Astrocyte (in vitro differentiated cells and primary cell): ENCODE measurements around the gene STK33. TPM values are rescaled to one million over a fixed set of nuclear protein-coding genes. Genes with fewer than 3 reads are reported as not detected.

ENCODE experiments used
- DNase-seq: peaks from one replicate; pipeline ENCODE4 v3.0.0-alpha.2; 2010; ENCODE audit warnings: low read depth
- FAIRE-seq: peaks from 2 replicates; lab custom pipeline; 2011; peaks lifted over from hg19 to GRCh38; lab: Jason Lieb, UNC
- H2AFZ ChIP-seq: 2 replicates; pipeline ENCODE4 v1.6.0; 2012; ENCODE audit warnings: low read depth, low read length, inconsistent platforms
- H3K27ac ChIP-seq: 2 replicates; pipeline ENCODE4 v1.5.1; 2011; ENCODE audit warnings: low read depth, low read length, inconsistent platforms
- H3K27me3 ChIP-seq: 2 replicates; pipeline ENCODE4 v1.6.0; 2011; ENCODE audit warnings: low read length, inconsistent platforms; ENCODE audit not compliant: insufficient read depth
- H3K36me3 ChIP-seq: 2 replicates; pipeline ENCODE4 v1.5.1; 2011; ENCODE audit warnings: low read length, inconsistent platforms; ENCODE audit not compliant: insufficient read depth
- H3K4me1 ChIP-seq: 2 replicates; pipeline ENCODE4 v1.5.1; 2011; ENCODE audit warnings: low read length, inconsistent platforms; ENCODE audit not compliant: insufficient read depth
- H3K4me2 ChIP-seq: 2 replicates; pipeline ENCODE4 v1.6.0; 2012; ENCODE audit warnings: low read length, inconsistent platforms
- H3K4me3 ChIP-seq: 2 replicates; pipeline ENCODE4 v1.5.1; 2011; ENCODE audit warnings: low read depth, mild to moderate bottlenecking, low read length, inconsistent platforms; ENCODE audit not compliant: insufficient read depth
- H3K79me2 ChIP-seq: 2 replicates; pipeline ENCODE4 v1.6.0; 2012; ENCODE audit warnings: mild to moderate bottlenecking, low read length, inconsistent platforms; ENCODE audit not compliant: insufficient read depth
- H3K9ac ChIP-seq: 2 replicates; pipeline ENCODE4 v1.6.0; 2012; ENCODE audit warnings: mild to moderate bottlenecking, low read length, inconsistent platforms
- H3K9me3 ChIP-seq: 2 replicates; pipeline ENCODE4 v1.5.1; 2012; ENCODE audit warnings: low read depth, mild to moderate bottlenecking, low read length, inconsistent platforms; ENCODE audit not compliant: insufficient read depth
- H4K20me1 ChIP-seq: 2 replicates; pipeline ENCODE4 v1.6.0; 2012; ENCODE audit warnings: low read length, inconsistent platforms; ENCODE audit not compliant: insufficient read depth
- H3K27ac Mint-ChIP-seq: one replicate; pipeline ENCODE4 v1.8.0; 2021; ENCODE audit warnings: mild to moderate bottlenecking, mixed read lengths; ENCODE audit not compliant: unreplicated experiment
- H3K27me3 Mint-ChIP-seq: one replicate; pipeline ENCODE4 v1.8.0; 2021; ENCODE audit warnings: low read depth, mixed read lengths; ENCODE audit not compliant: unreplicated experiment
- H3K36me3 Mint-ChIP-seq: one replicate; pipeline ENCODE4 v1.8.0; 2021; ENCODE audit warnings: low read depth, mixed read lengths; ENCODE audit not compliant: unreplicated experiment
- H3K4me1 Mint-ChIP-seq: one replicate; pipeline ENCODE4 v1.8.0; 2021; ENCODE audit warnings: low read depth, mixed read lengths; ENCODE audit not compliant: unreplicated experiment
- H3K4me3 Mint-ChIP-seq: one replicate; pipeline ENCODE4 v1.8.0; 2021; ENCODE audit warnings: mild to moderate bottlenecking, moderate library complexity, mixed read lengths; ENCODE audit not compliant: unreplicated experiment
- H3K9me3 Mint-ChIP-seq: one replicate; pipeline ENCODE4 v1.8.0; 2021; ENCODE audit warnings: mild to moderate bottlenecking, mixed read lengths; ENCODE audit not compliant: unreplicated experiment
- EZH2 ChIP-seq: IDR thresholded peaks from 2 replicates; pipeline ENCODE4 v1.6.1; 2012; ENCODE audit warnings: mild to moderate bottlenecking, low read length, inconsistent platforms; ENCODE audit not compliant: insufficient read depth
- total RNA-seq: library from RNA; stranded (reverse); gene quantifications from 2 replicates; pipeline ENCODE4 v1.2.1, GENCODE V29; 2021
- TF ChIP-seq, protein P1 (sequence below): IDR thresholded peaks from 2 replicates; pipeline ENCODE4 v1.5.1; 2011; ENCODE audit warnings: low read depth, mild to moderate bottlenecking, inconsistent platforms, low read length, moderate library complexity; ENCODE audit not compliant: insufficient read depth

STK33 gene
- total RNA-seq, 1 donor from 2014 or later, result 7.5 TPM

DNA sequence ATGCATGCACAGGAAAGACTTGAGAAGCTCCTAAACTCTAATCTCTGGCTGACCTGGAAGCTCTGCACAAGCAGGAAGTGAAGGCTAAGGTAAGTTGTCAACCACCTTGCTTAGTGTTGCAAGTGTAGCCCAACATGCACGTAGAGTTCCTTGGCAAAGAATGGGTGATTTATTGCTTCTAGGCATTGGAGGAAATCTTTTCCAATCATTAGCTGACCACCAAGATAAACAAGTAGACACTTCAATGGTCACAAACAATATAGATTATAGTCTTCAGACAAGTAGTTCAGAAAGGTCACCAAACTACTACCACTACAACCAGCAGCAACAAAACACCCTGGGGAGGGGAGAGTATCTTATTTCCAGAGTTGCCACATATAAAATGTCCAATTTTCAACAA is 105.6 kb downstream of the STK33 start:
- H3K27me3 ChIP-seq, result no peaks in the 10 kb centered on the region
- DNase-seq, result no peak
- H3K4me3 ChIP-seq, result no peak overlapping the region
- no peaks in the 10 kb centered on the region for H3K27me3 Mint-ChIP-seq
- H3K36me3 ChIP-seq, result no peaks in the 10 kb centered on the region
- peaks cover 3% of the 10 kb centered on the region for H3K9me3 Mint-ChIP-seq
- H3K9me3 ChIP-seq, result no peaks in the 10 kb centered on the region
- FAIRE-seq, result no peak
- no peaks in the 10 kb centered on the region for H3K4me1 ChIP-seq
- H3K4me1 Mint-ChIP-seq, result no peaks in the 10 kb centered on the region
- H3K4me2 ChIP-seq, result no peak overlapping the region
- no peaks in the 10 kb centered on the region for H3K79me2 ChIP-seq
- no peak overlapping the region for H3K27ac ChIP-seq
- no peaks in the 10 kb centered on the region for H4K20me1 ChIP-seq
- no peak overlapping the region for H3K27ac Mint-ChIP-seq
- no peak overlapping the region for H3K4me3 Mint-ChIP-seq
- H2AFZ ChIP-seq, result no peak overlapping the region
- no peak overlapping the region for H3K9ac ChIP-seq
- H3K36me3 Mint-ChIP-seq, result no peaks in the 10 kb centered on the region
- TF ChIP-seq, protein P1, sequence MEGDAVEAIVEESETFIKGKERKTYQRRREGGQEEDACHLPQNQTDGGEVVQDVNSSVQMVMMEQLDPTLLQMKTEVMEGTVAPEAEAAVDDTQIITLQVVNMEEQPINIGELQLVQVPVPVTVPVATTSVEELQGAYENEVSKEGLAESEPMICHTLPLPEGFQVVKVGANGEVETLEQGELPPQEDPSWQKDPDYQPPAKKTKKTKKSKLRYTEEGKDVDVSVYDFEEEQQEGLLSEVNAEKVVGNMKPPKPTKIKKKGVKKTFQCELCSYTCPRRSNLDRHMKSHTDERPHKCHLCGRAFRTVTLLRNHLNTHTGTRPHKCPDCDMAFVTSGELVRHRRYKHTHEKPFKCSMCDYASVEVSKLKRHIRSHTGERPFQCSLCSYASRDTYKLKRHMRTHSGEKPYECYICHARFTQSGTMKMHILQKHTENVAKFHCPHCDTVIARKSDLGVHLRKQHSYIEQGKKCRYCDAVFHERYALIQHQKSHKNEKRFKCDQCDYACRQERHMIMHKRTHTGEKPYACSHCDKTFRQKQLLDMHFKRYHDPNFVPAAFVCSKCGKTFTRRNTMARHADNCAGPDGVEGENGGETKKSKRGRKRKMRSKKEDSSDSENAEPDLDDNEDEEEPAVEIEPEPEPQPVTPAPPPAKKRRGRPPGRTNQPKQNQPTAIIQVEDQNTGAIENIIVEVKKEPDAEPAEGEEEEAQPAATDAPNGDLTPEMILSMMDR, result no peak
- no peak for TF ChIP-seq EZH2

DNA sequence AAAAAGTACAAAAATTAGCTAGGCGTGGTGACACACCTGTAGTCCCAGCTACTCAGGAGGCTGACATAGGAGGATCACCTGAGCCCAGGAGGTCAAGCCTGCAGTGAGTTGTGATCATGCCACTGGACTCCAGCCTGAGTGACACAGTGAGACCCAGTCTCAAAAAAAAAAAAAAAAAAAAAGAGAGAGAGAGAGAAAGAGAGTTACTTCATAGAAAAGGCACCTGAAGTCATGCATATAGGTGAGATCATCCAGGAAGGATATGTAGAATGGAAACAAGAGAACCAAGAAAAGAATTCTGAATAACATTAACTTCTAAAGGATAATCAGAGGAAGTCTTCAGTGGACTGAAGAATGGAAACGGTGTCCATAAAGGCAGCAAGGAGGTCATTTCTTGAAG is 106.8 kb downstream of the STK33 start:
- Histone ChIP-seq H3K9me3 (no peaks in the 10 kb centered on the region), H3K36me3 (no peaks in the 10 kb centered on the region), H2AFZ (no peak overlapping the region), H3K9ac (no peak overlapping the region), H3K4me3 (no peak overlapping the region), H3K27ac (no peak overlapping the region), H3K27me3 (no peaks in the 10 kb centered on the region), H3K79me2 (no peaks in the 10 kb centered on the region), H3K4me2 (no peak overlapping the region), H3K4me1 (no peaks in the 10 kb centered on the region), H4K20me1 (no peaks in the 10 kb centered on the region)
- peaks cover 3% of the 10 kb centered on the region for H3K9me3 Mint-ChIP-seq
- H3K4me1 Mint-ChIP-seq, result no peaks in the 10 kb centered on the region
- H3K4me3 Mint-ChIP-seq, result no peak overlapping the region
- TF ChIP-seq, protein P1, result no peak
- TF ChIP-seq EZH2, result no peak
- FAIRE-seq (no peak), DNase-seq (no peak)
- H3K27me3 Mint-ChIP-seq, result no peaks in the 10 kb centered on the region
- H3K27ac Mint-ChIP-seq, result no peak overlapping the region
- H3K36me3 Mint-ChIP-seq, result no peaks in the 10 kb centered on the region

DNA sequence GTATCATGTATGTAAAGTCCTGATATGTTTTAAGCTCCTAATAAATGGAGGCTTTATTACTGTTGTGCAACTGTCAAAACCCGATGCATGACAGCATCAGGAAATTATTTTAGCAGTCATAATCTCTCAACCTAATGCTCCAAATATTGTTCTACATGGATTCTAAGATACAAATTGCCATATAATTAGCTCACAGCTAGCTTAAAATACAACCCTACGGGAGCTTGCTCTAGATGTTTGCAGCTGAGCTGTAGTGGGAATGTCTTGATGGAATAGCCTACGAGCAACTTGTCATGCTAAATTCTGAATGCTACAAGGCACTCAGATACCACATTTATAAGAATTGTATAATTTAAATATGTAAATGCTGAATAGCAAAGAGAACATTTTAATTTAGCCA is 109.8 kb downstream of the STK33 start:
- Mint-ChIP-seq H3K4me1 (no peaks in the 10 kb centered on the region), H3K9me3 (no peaks in the 10 kb centered on the region)
- TF ChIP-seq, protein P1, result no peak
- no peak for TF ChIP-seq EZH2

More for the DNA sequence above, 109.8 kb downstream of the STK33 start:
- Mint-ChIP-seq H3K27ac (no peak overlapping the region), H3K4me3 (no peak overlapping the region), H3K27me3 (no peaks in the 10 kb centered on the region), H3K36me3 (no peaks in the 10 kb centered on the region)
- no peak for FAIRE-seq
- Histone ChIP-seq H3K4me2 (no peak overlapping the region), H3K9me3 (no peaks in the 10 kb centered on the region), H3K27me3 (peaks cover 2% of the 10 kb centered on the region), H3K79me2 (no peaks in the 10 kb centered on the region), H4K20me1 (no peaks in the 10 kb centered on the region), H3K9ac (no peak overlapping the region), H3K27ac (no peak overlapping the region), H2AFZ (no peak overlapping the region), H3K4me3 (no peak overlapping the region), H3K4me1 (no peaks in the 10 kb centered on the region), H3K36me3 (no peaks in the 10 kb centered on the region)
- DNase-seq, result no peak
